Fibroblast of skin of right quadriceps (primary cell): ENCODE results near the gene PLSCR1.
"Not testable (repeated sequence)": the region's sequence is repeated elsewhere in the genome, so short reads cannot be mapped to it uniquely, and the experiment has no call there.

Source experiments
- DNase-seq: peaks from one replicate; pipeline ENCODE4 v3.0.0-alpha.2; 2013

PLSCR1 gene

DNA sequence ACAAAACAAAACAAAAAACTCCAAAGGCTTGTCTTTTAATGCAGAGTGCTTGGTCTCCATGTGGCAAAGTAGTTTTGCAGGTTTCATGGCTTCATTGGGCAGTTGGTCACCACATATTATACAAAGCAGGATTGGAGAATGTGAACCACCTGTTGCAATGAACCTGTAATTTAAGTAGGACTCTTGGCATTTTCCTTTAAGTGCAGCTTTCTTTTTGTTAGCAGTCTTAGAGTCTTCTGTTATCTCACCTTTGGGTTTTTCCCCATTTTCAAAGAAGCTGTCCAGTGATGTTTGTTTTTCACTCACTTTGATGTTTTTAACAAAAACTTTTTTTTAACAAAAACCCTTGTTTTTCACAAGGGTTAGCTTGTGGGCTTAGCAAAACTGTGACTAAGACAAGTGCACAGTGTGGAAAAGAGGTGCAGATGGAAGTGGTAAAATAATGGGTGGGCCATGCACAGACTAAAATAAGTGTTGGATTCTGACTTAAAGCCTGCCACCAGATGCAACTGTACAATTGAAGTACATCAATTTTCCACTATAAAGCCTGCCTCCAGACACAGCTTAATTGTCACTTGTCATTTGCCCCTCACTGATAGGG is 2.9 kb upstream of the PLSCR1 start:
- no peak for DNase-seq

DNA sequence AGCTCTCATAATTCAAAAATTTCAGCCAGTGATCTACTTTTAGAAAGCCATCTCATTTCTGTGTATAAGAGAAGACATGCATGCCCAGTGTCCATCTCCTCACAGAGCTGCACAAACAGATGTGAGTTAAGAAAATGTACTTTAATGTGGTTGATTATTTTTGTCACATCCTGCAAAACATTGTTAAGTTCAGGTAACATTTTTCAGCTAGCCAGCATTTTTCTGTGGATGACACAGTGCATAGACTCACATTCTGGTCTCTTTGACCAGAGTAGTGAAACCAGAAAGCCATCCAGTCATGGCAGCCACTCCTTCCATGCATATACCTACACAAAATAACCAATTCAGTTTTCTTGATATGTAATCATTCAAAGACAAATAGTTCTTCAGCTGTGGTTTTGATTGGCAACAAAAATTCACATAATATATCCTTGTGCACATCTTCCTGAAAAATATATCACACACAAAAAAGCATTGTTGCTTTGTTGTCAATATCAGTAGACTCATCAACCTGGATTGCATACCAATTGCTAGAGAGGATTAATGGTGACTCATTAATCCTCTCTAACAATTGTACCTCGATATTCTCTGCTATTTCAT is 2.1 kb upstream of the PLSCR1 start:
- DNase-seq = no peak

DNA sequence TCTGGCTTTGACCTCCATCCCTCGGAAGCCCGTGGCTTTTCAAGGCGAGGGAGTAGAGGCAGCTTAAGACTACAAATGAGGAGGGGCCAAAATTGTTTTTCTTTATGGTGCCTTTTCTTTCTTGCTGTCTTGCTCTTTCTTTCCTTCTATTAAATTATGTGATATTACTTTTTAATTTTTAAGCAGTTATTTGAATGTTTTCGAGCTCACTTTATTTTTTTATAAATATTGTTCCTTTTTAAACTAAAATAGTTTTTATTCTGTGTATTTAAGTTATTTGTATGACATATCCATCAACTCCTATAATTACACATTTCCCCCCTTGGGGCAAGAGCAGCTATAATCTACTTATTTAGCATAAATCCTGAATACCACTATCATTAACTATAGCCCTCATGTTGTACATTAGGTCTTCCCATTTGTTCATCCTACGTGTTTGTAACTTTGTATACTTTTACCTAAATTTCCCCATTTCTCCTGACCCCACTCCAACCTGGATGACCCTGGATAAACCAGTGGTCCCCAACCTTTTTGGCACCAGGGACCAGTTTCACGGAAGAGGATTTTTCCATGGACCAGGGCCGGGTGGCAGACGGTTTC is 622 bp upstream of the PLSCR1 start:
- no peak for DNase-seq

DNA sequence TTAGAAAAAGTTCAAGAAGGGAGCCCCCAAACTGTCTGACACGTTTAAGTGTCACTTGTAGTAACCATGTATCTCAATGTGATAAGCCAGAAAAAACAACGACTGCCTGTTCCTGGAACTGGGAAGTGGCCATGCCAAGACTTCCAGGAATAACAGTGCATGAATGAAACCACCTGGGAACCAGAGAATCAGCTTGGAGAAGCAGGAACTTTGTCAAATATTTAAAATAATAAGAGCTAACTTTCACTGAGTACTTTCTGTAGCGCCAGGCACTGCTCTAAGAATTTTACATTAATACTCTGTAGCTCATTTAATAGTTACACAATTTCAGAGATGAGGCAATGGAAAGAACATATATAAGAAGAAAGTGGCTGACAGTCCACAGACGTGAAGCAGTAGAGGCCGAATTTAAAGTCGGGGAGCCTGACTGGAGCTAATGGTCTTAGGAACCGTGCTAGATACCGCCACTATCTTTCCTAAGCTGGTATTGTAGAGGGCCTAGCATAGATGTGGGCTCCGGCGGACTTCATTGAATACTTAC is 876 bp downstream of the PLSCR1 start:
- peak; percentile 28 for DNase-seq

DNA sequence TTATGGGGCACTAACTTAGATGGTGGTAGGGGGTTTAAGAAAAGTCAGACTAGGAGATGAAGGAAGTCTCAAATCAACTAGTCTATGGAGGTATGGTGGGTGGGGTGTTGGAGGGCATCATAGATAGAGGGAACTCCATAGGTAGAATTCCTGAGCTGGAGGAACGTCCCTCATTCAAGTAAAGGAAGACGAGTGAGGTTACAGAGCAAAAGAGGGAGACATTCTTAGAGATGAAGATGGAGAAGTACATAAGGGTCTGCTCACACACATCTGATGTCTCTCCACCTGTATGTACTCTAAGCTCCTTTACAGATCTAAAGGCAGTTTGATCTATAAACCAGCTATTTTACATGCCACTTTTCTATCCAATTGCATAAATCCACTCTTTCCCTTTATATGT is 1.4 kb downstream of the PLSCR1 start:
- DNase-seq = no peak

DNA sequence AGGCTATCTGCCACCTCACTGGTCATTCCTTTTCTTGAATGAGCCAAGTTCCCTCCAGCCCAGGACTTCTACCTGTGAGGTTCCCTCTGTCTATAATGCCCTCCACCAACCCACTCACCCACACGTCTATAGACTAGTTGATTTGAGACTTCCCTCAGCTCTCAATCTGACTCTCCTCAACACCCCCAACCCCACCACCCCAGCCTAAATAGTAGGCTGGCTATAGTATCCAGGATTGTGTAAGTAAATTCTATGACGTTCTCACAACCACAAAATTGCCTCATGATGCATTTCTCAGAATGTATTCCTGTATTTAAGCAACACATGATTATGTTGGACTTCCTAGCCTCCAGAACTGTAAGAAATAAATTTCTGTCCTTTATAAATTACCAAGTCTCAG is 2.2 kb downstream of the PLSCR1 start:
- DNase-seq = peak; percentile 54

DNA sequence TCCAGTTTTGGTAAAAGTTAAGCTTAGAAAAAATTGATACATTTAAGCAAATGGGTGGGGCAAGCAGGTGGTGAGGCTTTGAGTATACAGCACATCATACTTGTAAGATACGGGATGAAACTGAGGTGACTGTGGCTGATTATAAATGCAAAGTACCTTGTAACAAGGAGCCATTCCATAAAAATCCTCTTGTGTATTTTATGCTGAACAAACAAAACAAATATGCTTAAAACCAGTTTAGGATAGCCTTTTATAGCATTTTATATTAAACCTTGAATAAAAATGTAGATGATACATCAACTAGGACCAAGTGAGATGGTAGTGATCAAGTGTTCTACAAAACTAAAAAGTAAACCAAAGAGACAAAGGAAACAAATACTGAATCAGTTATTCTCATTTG is 3.4 kb downstream of the PLSCR1 start:
- no peak for DNase-seq

DNA sequence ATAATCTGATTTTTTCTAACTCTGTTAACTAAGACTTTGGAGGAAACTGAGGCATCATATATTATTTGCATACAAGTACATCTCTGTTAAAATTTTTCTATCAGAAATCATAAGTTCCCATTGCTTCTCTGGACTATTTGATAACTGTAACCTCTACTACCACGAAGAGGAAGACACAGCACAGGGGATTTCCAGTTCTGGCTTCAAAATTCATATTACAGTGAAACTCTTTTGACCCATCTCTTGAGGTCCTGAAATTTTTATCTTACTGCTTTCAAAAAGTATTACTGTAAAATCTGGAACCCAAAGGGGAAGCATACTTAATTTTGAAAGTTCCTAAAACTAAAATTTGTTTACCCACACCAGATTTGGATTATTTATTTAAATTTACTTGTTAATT is 4.2 kb downstream of the PLSCR1 start:
- DNase-seq = no peak

DNA sequence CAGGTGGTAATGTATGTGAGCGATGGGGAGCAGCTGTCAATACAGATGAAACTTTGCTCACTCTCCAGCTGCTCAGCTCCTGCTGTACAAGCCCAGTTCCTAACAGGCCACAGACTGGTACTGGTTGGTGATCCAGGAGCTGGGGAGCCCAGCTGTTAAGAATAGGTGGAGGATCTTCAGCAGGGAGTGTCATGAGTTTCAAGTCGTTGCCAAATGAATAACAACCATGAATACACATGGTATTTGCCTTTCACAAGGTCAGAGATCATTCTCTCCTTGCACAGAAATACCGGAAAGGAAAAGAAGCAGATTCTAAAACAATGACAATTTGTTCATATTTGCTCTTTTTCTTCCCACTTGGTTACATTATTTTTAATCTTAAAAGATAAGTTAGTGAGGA is 5.1 kb downstream of the PLSCR1 start:
- DNase-seq = no peak

DNA sequence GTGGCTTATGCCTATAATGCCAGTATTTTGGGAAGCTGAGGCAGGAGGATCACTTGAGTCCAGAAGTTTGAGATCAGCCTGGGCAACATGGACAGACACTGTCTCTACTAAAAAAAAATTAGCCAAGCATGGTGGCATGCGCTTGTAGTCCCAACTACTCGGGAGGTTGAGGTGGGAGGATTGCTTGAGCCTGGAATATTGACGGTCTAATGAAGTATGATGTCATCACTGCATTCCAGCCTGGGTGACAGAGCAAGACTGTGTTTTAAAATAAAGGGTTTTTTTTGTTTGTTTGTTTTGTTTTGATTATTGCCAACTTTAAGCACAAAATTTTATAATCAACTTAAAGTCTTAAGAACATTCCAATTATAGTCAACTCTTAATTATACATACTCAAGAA is 6.8 kb downstream of the PLSCR1 start:
- DNase-seq = no peak

DNA sequence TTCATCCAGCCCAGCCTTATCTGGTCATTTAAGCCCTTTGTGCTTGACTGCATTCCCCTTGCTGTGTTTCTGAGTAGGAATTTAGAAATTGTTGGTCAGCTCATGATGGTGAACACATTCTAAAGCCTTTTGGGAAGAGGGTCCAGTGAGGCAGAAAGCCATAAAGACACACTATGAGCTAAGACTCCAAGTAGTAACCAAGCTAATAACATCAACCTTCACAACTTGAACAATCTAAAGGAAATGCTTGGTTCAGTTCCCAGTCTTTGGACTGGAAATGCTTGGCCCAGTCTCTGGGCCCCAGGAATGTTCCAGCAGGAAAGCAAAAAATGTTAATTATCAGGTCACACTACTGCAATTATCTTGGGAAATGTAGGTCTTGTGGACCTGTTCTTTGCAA is 7.7 kb downstream of the PLSCR1 start:
- DNase-seq = peak; percentile 25

DNA sequence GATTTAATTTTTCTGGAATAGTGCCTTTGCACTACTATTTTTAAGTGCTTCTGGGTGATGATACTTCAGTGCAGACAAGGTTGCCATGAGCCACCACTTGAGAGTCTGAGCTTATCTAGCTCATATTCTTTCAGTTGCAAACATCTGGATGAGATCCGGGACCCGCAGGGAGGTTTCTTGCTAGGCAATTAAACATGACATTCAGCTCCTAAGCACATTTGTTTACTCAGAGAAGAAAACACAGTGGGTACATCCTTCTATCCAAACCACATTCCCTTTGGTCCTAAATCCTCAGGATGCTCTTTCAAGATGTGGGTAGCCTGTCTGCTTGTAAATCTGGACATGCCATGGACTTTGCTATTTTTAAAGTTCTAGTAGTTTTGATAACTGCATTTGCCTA is 12.0 kb downstream of the PLSCR1 start:
- DNase-seq = no peak

DNA sequence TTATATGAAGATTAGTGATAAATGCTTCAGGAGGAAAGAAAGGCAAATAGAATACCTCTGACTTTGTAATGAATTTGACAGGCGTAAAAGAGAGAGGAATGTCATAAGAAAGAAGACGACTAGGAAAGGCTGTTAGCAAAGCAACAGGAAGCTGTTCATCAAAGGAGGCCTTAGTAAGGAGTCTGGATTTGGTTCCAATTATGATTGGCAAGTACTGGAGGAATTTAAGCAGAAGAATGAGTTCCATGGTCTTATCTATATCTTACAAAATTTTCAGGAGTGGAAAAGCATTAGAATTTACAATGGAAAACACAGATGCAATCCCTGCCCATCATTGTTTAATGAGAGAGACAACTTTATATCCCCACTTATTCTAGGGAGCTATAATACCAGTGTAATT is 13.8 kb downstream of the PLSCR1 start:
- DNase-seq = no peak

DNA sequence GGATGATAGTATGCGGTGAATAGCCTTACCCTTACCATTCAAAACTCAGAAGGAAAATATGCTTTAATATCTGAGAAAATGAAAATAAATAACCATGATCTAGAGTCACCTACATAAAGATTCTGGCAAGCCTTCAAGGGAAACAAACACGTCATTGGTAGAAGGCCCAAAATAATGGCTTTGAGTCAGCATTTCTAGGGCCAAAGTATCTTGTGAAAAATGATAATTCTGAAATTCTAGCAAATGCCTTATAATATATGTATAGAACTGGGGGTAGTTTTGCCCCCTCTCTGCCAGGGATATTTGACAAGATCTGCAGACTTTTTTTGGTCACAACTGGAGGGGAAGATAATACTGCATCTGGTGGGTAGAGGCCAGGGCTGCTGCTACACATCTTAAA is 15.4 kb downstream of the PLSCR1 start:
- DNase-seq = peak; percentile 26

DNA sequence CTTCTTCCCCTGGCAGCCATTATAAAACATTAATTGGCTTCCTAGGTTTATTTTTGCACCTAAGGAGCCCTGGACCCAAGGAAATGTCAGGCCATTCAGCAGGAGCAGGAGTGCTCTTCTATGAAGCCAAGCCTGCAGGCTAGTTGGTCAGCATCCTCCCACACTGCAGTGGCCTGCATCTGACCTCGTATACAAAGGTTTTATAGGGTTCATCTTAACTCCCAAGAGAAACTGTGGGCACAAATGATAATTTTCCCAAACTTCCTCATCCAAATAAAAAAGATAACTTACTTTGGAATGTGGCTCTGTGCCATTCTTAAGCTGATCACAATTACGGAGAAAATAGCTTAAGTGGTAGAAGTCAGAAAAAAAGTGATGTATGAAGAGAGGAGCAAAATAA is 19.4 kb downstream of the PLSCR1 start:
- DNase-seq = no peak

DNA sequence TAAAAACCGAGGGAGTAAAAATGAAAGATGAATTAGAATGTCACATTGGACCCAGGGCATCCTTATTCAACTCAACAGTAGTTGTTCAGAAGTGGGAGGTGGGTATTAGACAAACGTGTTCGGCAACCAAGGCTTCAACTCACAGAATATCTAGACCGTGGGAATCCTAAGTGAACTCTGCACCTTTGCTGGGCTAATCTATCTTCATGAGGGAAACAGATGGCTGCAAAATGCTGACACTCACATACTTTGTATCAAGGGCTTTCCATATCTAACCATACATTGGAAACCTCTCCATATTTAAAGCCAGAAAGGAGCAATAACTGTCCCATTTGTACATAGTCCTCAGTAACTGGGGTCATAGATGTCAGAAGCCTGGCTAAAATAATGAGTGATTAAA is 20.9 kb downstream of the PLSCR1 start:
- no peak for DNase-seq

DNA sequence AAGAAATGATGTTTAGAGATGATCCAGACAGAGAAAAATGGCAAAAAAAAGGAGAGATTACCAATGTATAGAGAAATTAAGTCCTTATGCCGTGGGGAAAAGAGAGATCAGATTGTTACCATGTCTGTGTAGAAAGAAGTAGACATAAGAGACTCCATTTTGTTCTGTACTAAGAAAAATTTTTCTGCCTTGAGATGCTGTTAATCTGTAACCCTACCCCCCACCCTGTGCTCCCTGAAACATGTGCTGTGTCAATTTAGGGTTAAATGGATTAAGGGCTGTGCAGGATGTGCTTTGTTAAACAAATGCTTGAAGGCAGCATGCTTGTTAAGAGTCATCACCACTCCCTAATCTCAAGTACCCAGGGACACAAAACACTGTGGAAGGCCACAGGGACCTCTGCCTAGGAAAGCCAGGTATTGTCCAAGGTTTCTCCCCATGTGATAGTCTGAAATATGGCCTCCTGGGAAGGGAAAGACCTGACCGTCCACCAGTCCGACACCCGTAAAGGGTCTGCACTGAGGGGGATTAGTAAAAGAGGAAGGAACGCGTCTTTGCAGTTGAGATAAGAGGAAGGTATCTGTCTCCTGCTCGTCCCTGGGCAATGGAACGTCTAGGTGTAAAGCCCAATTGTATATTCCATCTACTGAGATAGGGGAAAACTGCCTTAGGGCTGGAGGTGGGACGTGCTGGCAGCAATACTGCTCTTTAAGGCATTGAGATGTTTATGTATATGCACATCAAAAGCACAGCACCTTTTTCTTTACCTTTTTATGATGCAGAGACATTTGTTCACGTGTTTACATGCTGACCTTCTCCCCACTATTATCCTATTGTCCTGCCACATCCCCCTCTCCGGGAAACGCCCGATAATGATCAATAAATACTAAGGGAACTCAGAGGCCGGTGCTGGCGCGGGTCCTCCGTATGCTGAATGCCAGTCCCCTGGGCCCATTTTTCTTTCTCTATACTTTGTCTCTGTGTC is 21.9 kb downstream of the PLSCR1 start:
- DNase-seq = not testable (repeated sequence)

DNA sequence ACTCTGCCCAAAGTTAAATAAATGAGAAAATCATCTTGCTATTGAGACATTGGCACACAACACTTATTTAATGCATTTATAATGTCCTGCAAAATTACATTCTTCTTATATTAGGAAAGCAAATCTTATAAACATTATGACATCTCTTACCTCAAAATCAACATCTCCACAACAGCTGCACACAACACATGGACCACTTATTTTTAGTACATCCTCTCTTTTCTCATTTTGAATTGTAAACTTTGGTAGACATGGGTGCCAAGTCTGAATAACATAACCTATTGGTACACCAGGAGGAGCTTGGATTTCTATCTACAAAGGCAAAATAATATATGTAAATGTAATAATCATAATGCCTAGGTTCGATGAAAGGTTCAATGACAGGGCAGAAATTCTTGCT is 23.0 kb downstream of the PLSCR1 start:
- no peak for DNase-seq

DNA sequence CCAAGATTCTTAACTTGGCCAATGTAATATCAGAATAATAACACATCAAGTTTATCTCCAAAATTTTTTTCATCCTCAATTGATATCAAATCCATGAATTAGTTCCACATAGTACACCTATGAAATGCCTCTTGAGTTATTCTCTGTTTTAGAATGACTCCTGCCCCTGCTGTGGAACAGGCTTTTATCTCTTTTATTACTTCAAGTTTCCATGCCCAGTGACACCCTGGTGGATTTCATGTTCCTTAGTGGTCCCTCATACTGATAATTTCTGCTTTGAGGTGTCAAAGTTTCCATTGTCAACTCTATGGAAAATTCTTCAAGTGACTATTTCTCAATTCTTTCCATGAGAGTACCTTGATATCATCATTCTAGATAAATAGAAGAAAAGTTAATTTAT is 24.6 kb downstream of the PLSCR1 start:
- DNase-seq = no peak

DNA sequence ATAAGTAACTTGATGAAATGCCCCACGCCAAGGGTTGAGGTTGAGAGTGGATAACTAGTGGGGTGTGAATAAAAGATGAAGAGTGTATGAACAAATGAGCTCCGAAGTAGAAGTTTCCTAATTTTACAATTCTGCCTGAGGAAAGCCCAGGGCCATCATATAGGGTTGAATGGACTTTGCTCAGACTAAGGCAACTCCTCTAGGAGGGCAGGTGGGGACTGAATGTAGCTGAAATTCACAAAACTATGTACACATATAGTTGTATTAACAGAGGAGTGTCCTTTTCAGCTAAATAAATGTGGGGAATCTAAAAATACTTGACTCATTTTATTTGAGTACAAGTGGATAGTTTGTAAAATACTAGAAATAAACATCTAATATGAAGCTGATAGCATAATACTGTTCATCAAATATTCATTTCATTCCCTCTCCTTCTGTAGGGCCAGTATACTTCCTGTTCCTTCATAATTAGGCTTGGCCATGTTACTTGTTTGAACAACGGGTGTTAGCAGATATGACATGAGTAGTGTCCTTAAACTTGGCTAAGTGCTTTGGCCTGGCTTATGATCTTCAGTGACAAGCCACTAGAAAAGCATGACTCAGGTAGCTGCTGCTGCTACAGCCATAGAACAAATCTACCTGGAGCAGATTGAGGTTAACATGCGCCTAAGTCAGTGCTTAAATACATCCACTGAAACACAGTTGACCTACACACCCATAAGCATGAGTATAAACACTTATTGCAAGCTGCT is 26.5 kb downstream of the PLSCR1 start:
- DNase-seq = no peak

DNA sequence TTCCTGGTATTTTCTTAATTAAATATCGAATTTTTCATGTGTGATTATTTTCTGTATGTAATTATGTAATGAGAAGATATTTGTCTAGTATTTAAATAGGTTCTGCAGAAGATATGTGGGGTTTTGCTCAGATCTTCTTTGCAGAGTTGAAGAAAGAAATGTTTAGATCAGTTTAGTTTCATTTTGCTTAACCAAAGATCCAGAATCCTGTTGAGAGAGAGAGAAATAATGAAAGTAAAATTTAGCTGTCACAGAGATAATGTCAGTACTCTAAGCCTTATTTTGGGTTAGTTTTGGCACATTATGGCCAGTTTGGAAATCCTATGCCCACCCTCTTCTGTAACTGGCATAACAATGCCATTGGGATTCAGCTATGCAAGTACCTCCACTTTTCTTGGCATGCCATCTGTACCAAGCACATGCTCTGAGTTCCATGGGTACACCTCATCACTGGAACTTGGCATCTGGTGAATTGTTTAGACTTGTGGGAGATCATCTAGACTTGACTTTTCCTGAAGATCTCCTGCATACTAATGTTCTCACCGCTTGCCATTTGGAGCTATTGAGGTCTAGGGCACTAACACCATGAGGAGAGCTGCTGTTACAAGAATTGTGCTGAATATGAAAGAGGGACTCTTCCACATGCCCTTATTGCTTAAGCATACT is 30.9 kb downstream of the PLSCR1 start:
- no peak for DNase-seq
